Measurements from ENCODE around the gene FDPS. TPM values are rescaled to one million over a fixed set of nuclear protein-coding genes. Genes with fewer than 3 reads are reported as not detected.

FDPS gene
- total RNA-seq, 6 donors from 2014 or later, result 129 to 256 (median 179) TPM

GRCh38 chr1:155272466-155273342, 36.0 kb upstream of the FDPS start:
- peaks cover 19 to 39% (median 23%) of the 10 kb centered on the region in 4 donors for H3K4me1 ChIP-seq
- no peaks in the 10 kb centered on the region for H3K9me3 ChIP-seq
- DNase-seq (no peak), ATAC-seq (ENCODE audit: low FRiP score in 2 of 2) (peak; percentile 5 to 68)
- 7% methylated on average over 27 to 37 of the region's 44 CpGs for WGBS, 2 donors
- TF ChIP-seq EP300 (IDR thresholded peaks at IDR 0.05) (no peak), POLR2A (IDR thresholded peaks at IDR 0.05) (no peak), POLR2AphosphoS5 (IDR thresholded peaks at IDR 0.05) (no peak), CTCF (IDR thresholded peaks at IDR 0.05) (no peak)
- peaks cover 23 to 34% (median 30%) of the 10 kb centered on the region in 4 donors for H3K36me3 ChIP-seq
- H3K27me3 ChIP-seq, result no peaks in the 10 kb centered on the region
- H3K27ac ChIP-seq, result peak overlapping the region; percentile 94 to 99 (median 97)
- H3K4me3 ChIP-seq, result peak overlapping the region; percentile 64 to 99 (median 88)

- peaks cover 16 to 25% (median 22%) of the 10 kb centered on the region in 4 donors for H3K36me3 ChIP-seq
- DNase-seq, result peak; percentile 96 to 100
- H3K4me1 ChIP-seq, result peaks cover 28 to 47% (median 31%) of the 10 kb centered on the region in 4 donors
- H3K27ac ChIP-seq, result peak within 1 kb of the TSS; percentile 94 to 99 (median 97)
- peak; percentile 94 to 95 for ATAC-seq (ENCODE audit: low FRiP score in 2 of 2)
- peak in 3 of 4 donors; percentile 27 to 91 (median 48) for TF ChIP-seq POLR2A (IDR thresholded peaks at IDR 0.05)
- TF ChIP-seq CTCF (IDR thresholded peaks at IDR 0.05), result peak in 2 of 6 experiments; percentile 8
- peak; percentile 96 to 97 for TF ChIP-seq POLR2AphosphoS5 (IDR thresholded peaks at IDR 0.05)
- peak in 1 of 4 donors; percentile 53 for TF ChIP-seq EP300 (IDR thresholded peaks at IDR 0.05)
- H3K27me3 ChIP-seq, result no peaks in the 10 kb centered on the region
- no peaks in the 10 kb centered on the region for H3K9me3 ChIP-seq
- 31 to 36% methylated on average over 20 to 29 of the region's 61 CpGs for WGBS, 2 donors
- H3K4me3 ChIP-seq, result peak within 1 kb of the TSS; percentile 64 to 99 (median 88)
Measured at GRCh38 chr1:155273343-155274245, 35.1 kb upstream of the FDPS start, which contains the start of gene CLK2. CLK2 (minus strand) TSS chr1:155273504; CDS start chr1:155270977, 2,527 bp downstream.

GRCh38 chr1:155277070-155277901, 31.4 kb upstream of the FDPS start, which contains the start of gene HCN3:
HCN3 (plus strand) TSS chr1:155277463; CDS start chr1:155277591, 128 bp downstream.
- Histone ChIP-seq H3K27me3 (no peaks in the 10 kb centered on the region), H3K9me3 (no peaks in the 10 kb centered on the region), H3K4me3 (peak within 1 kb of the TSS; percentile 67 to 88 (median 71)), H3K4me1 (peaks cover 17 to 34% (median 23%) of the 10 kb centered on the region in 4 donors), H3K27ac (peak within 1 kb of the TSS in 3 of 4 donors; percentile 1 to 77 (median 64)), H3K36me3 (no peaks in the 10 kb centered on the region)
- DNase-seq (peak; percentile 97 to 99), ATAC-seq (ENCODE audit: low FRiP score in 2 of 2) (peak; percentile 92 to 96)
- TF ChIP-seq EP300 (IDR thresholded peaks at IDR 0.05) (no peak), POLR2A (IDR thresholded peaks at IDR 0.05) (no peak), CTCF (IDR thresholded peaks at IDR 0.05) (peak; percentile 53 to 89 (median 80)), POLR2AphosphoS5 (IDR thresholded peaks at IDR 0.05) (peak; percentile 17 to 33)
- WGBS, 2 donors, result 2% methylated on average over 18 to 59 of the region's 68 CpGs

All from upper lobe of left lung (tissue), 6 donors.